ENCODE measurements around the gene MIER2. TPM values are rescaled to one million over a fixed set of nuclear protein-coding genes. Genes with fewer than 3 reads are reported as not detected.

Gene MIER2
- polyA plus RNA-seq, 3 donors = 3.6 to 21.9 (median 6.9) TPM

GRCh38 chr19:280541-281009 lies 64.0 kb downstream of the MIER2 start:
- no peak for DNase-seq
- Histone ChIP-seq H3K4me3 (replicated peaks in 1 of 3; ENCODE audit: low read depth in 2 of 3, low read length in 3 of 3) (no peak overlapping the region), H3K9me3 (replicated peaks in 1 of 2; ENCODE audit: control insufficient read depth in 1 of 2, insufficient read depth in 1 of 2, low read length in 2 of 2) (no peaks in the 10 kb centered on the region), H3K4me2 (replicated peaks; ENCODE audit: extremely low read depth, low read length, poor library complexity, severe bottlenecking) (no peak overlapping the region), H3K79me2 (ENCODE audit: insufficient read depth, low read length) (no peaks in the 10 kb centered on the region), H3K27ac (ENCODE audit: low read depth in 1 of 2, low read length in 2 of 2) (no peak overlapping the region), H3K9ac (ENCODE audit: insufficient read depth, low read length, poor library complexity, severe bottlenecking) (no peak overlapping the region), H4K20me1 (ENCODE audit: insufficient read depth, low read length) (no peaks in the 10 kb centered on the region), H3K27me3 (ENCODE audit: control insufficient read depth in 2 of 2, insufficient read depth in 2 of 2, low read length in 2 of 2) (peaks cover 0 to 7% of the 10 kb centered on the region in 2 donors), H3K4me1 (ENCODE audit: control insufficient read depth in 1 of 2, insufficient read depth in 2 of 2, low read length in 2 of 2) (no peaks in the 10 kb centered on the region), H2AFZ (ENCODE audit: insufficient read depth, low read depth, low read length, poor library complexity, severe bottlenecking) (no peak overlapping the region), H3K36me3 (replicated peaks in 1 of 2; ENCODE audit: control insufficient read depth in 1 of 2, insufficient read depth in 2 of 2, low read length in 2 of 2) (no peaks in the 10 kb centered on the region)
- Mint-ChIP-seq H3K9me3 (peaks cover 0 to 1% (median 0%) of the 10 kb centered on the region in 7 donors), H3K4me1 (no peaks in the 10 kb centered on the region), H3K27ac (no peak overlapping the region), H3K27me3 (ENCODE audit: low read depth in 3 of 3) (peaks cover 14 to 29% (median 19%) of the 10 kb centered on the region in 3 donors), H3K36me3 (no peaks in the 10 kb centered on the region), H3K4me3 (no peak overlapping the region)
- TF ChIP-seq, protein P1, sequence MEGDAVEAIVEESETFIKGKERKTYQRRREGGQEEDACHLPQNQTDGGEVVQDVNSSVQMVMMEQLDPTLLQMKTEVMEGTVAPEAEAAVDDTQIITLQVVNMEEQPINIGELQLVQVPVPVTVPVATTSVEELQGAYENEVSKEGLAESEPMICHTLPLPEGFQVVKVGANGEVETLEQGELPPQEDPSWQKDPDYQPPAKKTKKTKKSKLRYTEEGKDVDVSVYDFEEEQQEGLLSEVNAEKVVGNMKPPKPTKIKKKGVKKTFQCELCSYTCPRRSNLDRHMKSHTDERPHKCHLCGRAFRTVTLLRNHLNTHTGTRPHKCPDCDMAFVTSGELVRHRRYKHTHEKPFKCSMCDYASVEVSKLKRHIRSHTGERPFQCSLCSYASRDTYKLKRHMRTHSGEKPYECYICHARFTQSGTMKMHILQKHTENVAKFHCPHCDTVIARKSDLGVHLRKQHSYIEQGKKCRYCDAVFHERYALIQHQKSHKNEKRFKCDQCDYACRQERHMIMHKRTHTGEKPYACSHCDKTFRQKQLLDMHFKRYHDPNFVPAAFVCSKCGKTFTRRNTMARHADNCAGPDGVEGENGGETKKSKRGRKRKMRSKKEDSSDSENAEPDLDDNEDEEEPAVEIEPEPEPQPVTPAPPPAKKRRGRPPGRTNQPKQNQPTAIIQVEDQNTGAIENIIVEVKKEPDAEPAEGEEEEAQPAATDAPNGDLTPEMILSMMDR (IDR thresholded peaks at IDR 0.05) = no peak
- 83% methylated on average over 12 of the region's 12 CpGs for WGBS (ENCODE audit: insufficient coverage)
- intact Hi-C loops (cut with micrococcal nuclease) = no loop called here

GRCh38 chr19:279656-280055 lies 64.9 kb downstream of the MIER2 start:
- H3K79me2 ChIP-seq (ENCODE audit: insufficient read depth, low read length) = no peaks in the 10 kb centered on the region
- no peak overlapping the region for H3K27ac Mint-ChIP-seq
- H3K4me1 Mint-ChIP-seq = no peaks in the 10 kb centered on the region
- H3K27me3 ChIP-seq (ENCODE audit: control insufficient read depth in 2 of 2, insufficient read depth in 2 of 2, low read length in 2 of 2) = peaks cover 0 to 7% of the 10 kb centered on the region in 2 donors
- H3K9ac ChIP-seq (ENCODE audit: insufficient read depth, low read length, poor library complexity, severe bottlenecking) = no peak overlapping the region
- H3K9me3 Mint-ChIP-seq = peaks cover 0 to 1% (median 0%) of the 10 kb centered on the region in 7 donors
- H4K20me1 ChIP-seq (ENCODE audit: insufficient read depth, low read length) = no peaks in the 10 kb centered on the region
- H3K27ac ChIP-seq (ENCODE audit: low read depth in 1 of 2, low read length in 2 of 2) = no peak overlapping the region
- no peaks in the 10 kb centered on the region for H3K36me3 ChIP-seq (replicated peaks in 1 of 2; ENCODE audit: control insufficient read depth in 1 of 2, insufficient read depth in 2 of 2, low read length in 2 of 2)
- 81% methylated on average over 8 of the region's 10 CpGs for WGBS (ENCODE audit: insufficient coverage)
- no peak overlapping the region for H3K4me3 Mint-ChIP-seq
- intact Hi-C loops (cut with micrococcal nuclease) = no loop called here
- H2AFZ ChIP-seq (ENCODE audit: insufficient read depth, low read depth, low read length, poor library complexity, severe bottlenecking) = no peak overlapping the region
- TF ChIP-seq, protein P1 (IDR thresholded peaks at IDR 0.05) = no peak
- no peaks in the 10 kb centered on the region for H3K36me3 Mint-ChIP-seq
- no peak overlapping the region for H3K4me3 ChIP-seq (replicated peaks in 1 of 3; ENCODE audit: low read depth in 2 of 3, low read length in 3 of 3)
- DNase-seq = no peak
- H3K27me3 Mint-ChIP-seq (ENCODE audit: low read depth in 3 of 3) = peaks cover 16 to 33% (median 16%) of the 10 kb centered on the region in 3 donors
- no peaks in the 10 kb centered on the region for H3K4me1 ChIP-seq (ENCODE audit: control insufficient read depth in 1 of 2, insufficient read depth in 2 of 2, low read length in 2 of 2)
- H3K9me3 ChIP-seq (replicated peaks in 1 of 2; ENCODE audit: control insufficient read depth in 1 of 2, insufficient read depth in 1 of 2, low read length in 2 of 2) = no peaks in the 10 kb centered on the region
- no peak overlapping the region for H3K4me2 ChIP-seq (replicated peaks; ENCODE audit: extremely low read depth, low read length, poor library complexity, severe bottlenecking)

Data from CD14-positive monocyte (primary cell).